ENCODE data around the gene ABHD1.

DNA sequence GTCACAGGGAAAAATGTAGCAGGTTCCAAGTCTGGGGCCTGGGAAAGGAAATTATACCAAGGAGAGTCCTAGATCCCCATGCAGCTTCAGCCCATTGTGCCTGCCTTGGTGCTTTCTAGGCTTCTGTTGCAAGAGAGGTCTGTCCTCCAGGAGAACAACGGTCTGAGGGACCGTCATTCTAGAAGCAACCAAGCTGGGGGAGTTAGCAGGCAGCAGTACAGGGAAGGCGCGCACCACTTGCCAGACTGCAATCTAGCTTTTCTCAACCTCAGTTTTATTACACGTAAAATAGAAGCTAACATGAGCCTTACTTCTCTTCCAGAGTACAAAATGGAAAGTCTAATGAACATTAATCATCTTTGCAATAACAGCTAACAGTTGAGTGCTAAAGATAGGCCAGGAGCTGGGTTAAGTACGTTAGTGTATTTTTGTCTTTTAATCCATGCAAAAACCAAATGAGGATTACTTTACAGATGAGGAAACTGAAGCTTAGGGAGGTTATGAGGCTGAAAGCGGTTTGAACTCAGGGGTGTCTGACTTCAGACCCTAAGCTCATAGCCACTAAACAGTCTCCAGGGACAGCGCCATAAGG lies 27.1 kb downstream of the ABHD1 start:
- TF ChIP-seq EZH2phosphoT487 (IDR thresholded peaks at IDR 0.05; ENCODE audit: borderline replicate concordance) (no peak), CTCF (conservative IDR thresholded peaks at IDR 0.05; ENCODE audit: low read length) (no peak)

All from Loucy (cell line).